ENCODE results near the gene TRMT1.

Gene TRMT1

GRCh38 chr19:13097033-13097462 is 19.5 kb downstream of the TRMT1 start:
- H3K4me3 ChIP-seq (ENCODE audit: low read depth in 1 of 2, low read length in 2 of 2) = no peak overlapping the region
- peak overlapping the region; percentile 76 for H3K27ac ChIP-seq (ENCODE audit: low read depth, low read length)
- H3K4me1 ChIP-seq (ENCODE audit: insufficient read depth, low read length) = peaks cover 46% of the 10 kb centered on the region
- H3K27me3 ChIP-seq (ENCODE audit: control insufficient read depth in 1 of 2, insufficient read depth in 2 of 2, low read length in 2 of 2) = no peaks in the 10 kb centered on the region
- no peaks in the 10 kb centered on the region for H3K9me3 ChIP-seq (ENCODE audit: low read length)
- peaks cover 12% of the 10 kb centered on the region for H3K36me3 ChIP-seq (ENCODE audit: insufficient read depth, low read length)
- no peak overlapping the region for H3K9ac ChIP-seq (ENCODE audit: low read length)

GRCh38 chr19:13095934-13096927 is 20.3 kb downstream of the TRMT1 start:
- peaks cover 46% of the 10 kb centered on the region for H3K4me1 ChIP-seq (ENCODE audit: insufficient read depth, low read length)
- no peak overlapping the region for H3K9ac ChIP-seq (ENCODE audit: low read length)
- no peaks in the 10 kb centered on the region for H3K27me3 ChIP-seq (ENCODE audit: control insufficient read depth in 1 of 2, insufficient read depth in 2 of 2, low read length in 2 of 2)
- H3K36me3 ChIP-seq (ENCODE audit: insufficient read depth, low read length) = peaks cover 12% of the 10 kb centered on the region
- H3K9me3 ChIP-seq (ENCODE audit: low read length) = no peaks in the 10 kb centered on the region
- H3K4me3 ChIP-seq (ENCODE audit: low read depth in 1 of 2, low read length in 2 of 2) = no peak overlapping the region
- H3K27ac ChIP-seq (ENCODE audit: low read depth, low read length) = peak overlapping the region; percentile 40

- Histone ChIP-seq H3K9me3 (ENCODE audit: low read length) (no peaks in the 10 kb centered on the region), H3K27ac (ENCODE audit: low read depth, low read length) (no peak overlapping the region), H3K4me3 (ENCODE audit: low read depth in 1 of 2, low read length in 2 of 2) (no peak overlapping the region), H3K36me3 (ENCODE audit: insufficient read depth, low read length) (peaks cover 13% of the 10 kb centered on the region), H3K27me3 (ENCODE audit: control insufficient read depth in 1 of 2, insufficient read depth in 2 of 2, low read length in 2 of 2) (no peaks in the 10 kb centered on the region), H3K4me1 (ENCODE audit: insufficient read depth, low read length) (peaks cover 55% of the 10 kb centered on the region), H3K9ac (ENCODE audit: low read length) (no peak overlapping the region)
Observed at GRCh38 chr19:13095393-13095784, 21.2 kb downstream of the TRMT1 start.

GRCh38 chr19:13094771-13095392 is 21.7 kb downstream of the TRMT1 start:
- Histone ChIP-seq H3K4me1 (ENCODE audit: insufficient read depth, low read length) (peaks cover 60% of the 10 kb centered on the region), H3K9me3 (ENCODE audit: low read length) (no peaks in the 10 kb centered on the region), H3K36me3 (ENCODE audit: insufficient read depth, low read length) (peaks cover 18% of the 10 kb centered on the region), H3K4me3 (ENCODE audit: low read depth in 1 of 2, low read length in 2 of 2) (no peak overlapping the region), H3K27me3 (ENCODE audit: control insufficient read depth in 1 of 2, insufficient read depth in 2 of 2, low read length in 2 of 2) (no peaks in the 10 kb centered on the region), H3K27ac (ENCODE audit: low read depth, low read length) (no peak overlapping the region), H3K9ac (ENCODE audit: low read length) (no peak overlapping the region)

GRCh38 chr19:13094106-13094504 is 22.4 kb downstream of the TRMT1 start:
- peaks cover 26% of the 10 kb centered on the region for H3K36me3 ChIP-seq (ENCODE audit: insufficient read depth, low read length)
- H3K9me3 ChIP-seq (ENCODE audit: low read length) = no peaks in the 10 kb centered on the region
- H3K4me1 ChIP-seq (ENCODE audit: insufficient read depth, low read length) = peaks cover 62% of the 10 kb centered on the region
- peak overlapping the region; percentile 24 for H3K27ac ChIP-seq (ENCODE audit: low read depth, low read length)
- H3K4me3 ChIP-seq (ENCODE audit: low read depth in 1 of 2, low read length in 2 of 2) = no peak overlapping the region
- no peak overlapping the region for H3K9ac ChIP-seq (ENCODE audit: low read length)
- H3K27me3 ChIP-seq (ENCODE audit: control insufficient read depth in 1 of 2, insufficient read depth in 2 of 2, low read length in 2 of 2) = no peaks in the 10 kb centered on the region

- H3K9ac ChIP-seq (ENCODE audit: low read length) = no peak overlapping the region
- H3K27ac ChIP-seq (ENCODE audit: low read depth, low read length) = peak overlapping the region; percentile 24
- peaks cover 59% of the 10 kb centered on the region for H3K4me1 ChIP-seq (ENCODE audit: insufficient read depth, low read length)
- H3K36me3 ChIP-seq (ENCODE audit: insufficient read depth, low read length) = peaks cover 28% of the 10 kb centered on the region
- H3K4me3 ChIP-seq (ENCODE audit: low read depth in 1 of 2, low read length in 2 of 2) = no peak overlapping the region
- H3K9me3 ChIP-seq (ENCODE audit: low read length) = no peaks in the 10 kb centered on the region
- H3K27me3 ChIP-seq (ENCODE audit: control insufficient read depth in 1 of 2, insufficient read depth in 2 of 2, low read length in 2 of 2) = no peaks in the 10 kb centered on the region
Observed at GRCh38 chr19:13093407-13094105, 23.0 kb downstream of the TRMT1 start.

- H3K9ac ChIP-seq (ENCODE audit: low read length) = peak overlapping the region; percentile 44
- H3K4me3 ChIP-seq (ENCODE audit: low read depth in 1 of 2, low read length in 2 of 2) = peak overlapping the region in 1 of 2 donors; percentile 22
Observed at GRCh38 chr19:13092606-13093235, 23.8 kb downstream of the TRMT1 start.

GRCh38 chr19:13092158-13092543 is 24.4 kb downstream of the TRMT1 start:
- Histone ChIP-seq H3K4me1 (ENCODE audit: insufficient read depth, low read length) (peaks cover 59% of the 10 kb centered on the region), H3K36me3 (ENCODE audit: insufficient read depth, low read length) (peaks cover 31% of the 10 kb centered on the region), H3K9me3 (ENCODE audit: low read length) (no peaks in the 10 kb centered on the region), H3K9ac (ENCODE audit: low read length) (peak overlapping the region; percentile 44), H3K27ac (ENCODE audit: low read depth, low read length) (peak overlapping the region; percentile 90), H3K27me3 (ENCODE audit: control insufficient read depth in 1 of 2, insufficient read depth in 2 of 2, low read length in 2 of 2) (no peaks in the 10 kb centered on the region), H3K4me3 (ENCODE audit: low read depth in 1 of 2, low read length in 2 of 2) (peak overlapping the region in 1 of 2 donors; percentile 22)

More at GRCh38 chr19:13092606-13093235, 23.8 kb downstream of the TRMT1 start:
- H3K9me3 ChIP-seq (ENCODE audit: low read length) = no peaks in the 10 kb centered on the region
- peaks cover 28% of the 10 kb centered on the region for H3K36me3 ChIP-seq (ENCODE audit: insufficient read depth, low read length)
- peak overlapping the region; percentile 90 for H3K27ac ChIP-seq (ENCODE audit: low read depth, low read length)
- peaks cover 59% of the 10 kb centered on the region for H3K4me1 ChIP-seq (ENCODE audit: insufficient read depth, low read length)
- H3K27me3 ChIP-seq (ENCODE audit: control insufficient read depth in 1 of 2, insufficient read depth in 2 of 2, low read length in 2 of 2) = no peaks in the 10 kb centered on the region

GRCh38 chr19:13091400-13092157 is 25.0 kb downstream of the TRMT1 start:
- peak overlapping the region; percentile 30 for H3K9ac ChIP-seq (ENCODE audit: low read length)
- H3K9me3 ChIP-seq (ENCODE audit: low read length) = no peaks in the 10 kb centered on the region
- H3K36me3 ChIP-seq (ENCODE audit: insufficient read depth, low read length) = peaks cover 37% of the 10 kb centered on the region
- no peaks in the 10 kb centered on the region for H3K27me3 ChIP-seq (ENCODE audit: control insufficient read depth in 1 of 2, insufficient read depth in 2 of 2, low read length in 2 of 2)
- H3K4me3 ChIP-seq (ENCODE audit: low read depth in 1 of 2, low read length in 2 of 2) = peak overlapping the region in 1 of 2 donors; percentile 22
- peak overlapping the region; percentile 90 for H3K27ac ChIP-seq (ENCODE audit: low read depth, low read length)
- H3K4me1 ChIP-seq (ENCODE audit: insufficient read depth, low read length) = peaks cover 59% of the 10 kb centered on the region

- H3K9ac ChIP-seq (ENCODE audit: low read length) = no peak overlapping the region
- H3K36me3 ChIP-seq (ENCODE audit: insufficient read depth, low read length) = peaks cover 41% of the 10 kb centered on the region
- no peak overlapping the region for H3K4me3 ChIP-seq (ENCODE audit: low read depth in 1 of 2, low read length in 2 of 2)
- H3K27me3 ChIP-seq (ENCODE audit: control insufficient read depth in 1 of 2, insufficient read depth in 2 of 2, low read length in 2 of 2) = no peaks in the 10 kb centered on the region
- no peaks in the 10 kb centered on the region for H3K9me3 ChIP-seq (ENCODE audit: low read length)
- H3K4me1 ChIP-seq (ENCODE audit: insufficient read depth, low read length) = peaks cover 66% of the 10 kb centered on the region
- peak overlapping the region; percentile 90 for H3K27ac ChIP-seq (ENCODE audit: low read depth, low read length)
Observed at GRCh38 chr19:13090511-13091231, 25.9 kb downstream of the TRMT1 start.

All from muscle layer of colon (tissue), 2 donors.